ENCODE results near the gene NAMPT. TPM values are rescaled to one million over a fixed set of nuclear protein-coding genes. Genes with fewer than 3 reads are reported as not detected.

The NAMPT gene
- total and polyA plus RNA-seq, 7 donors, result 51.1 to 717 (median 83.9) TPM

- intact Hi-C loops (cut with DNase I), result loop anchor here (2.0 to 10.0 kb wide), 2 partner anchors 180 to 218 kb away; no protein-coding TSS in a partner anchor
- H3K4me1 ChIP-seq, result peaks cover 0 to 47% (median 20%) of the 10 kb centered on the region in 4 donors
- TF ChIP-seq POLR2AphosphoS5 (IDR thresholded peaks at IDR 0.05) (no peak), POLR2A (IDR thresholded peaks at IDR 0.05) (no peak), EP300 (IDR thresholded peaks at IDR 0.05) (no peak)
- H3K27ac ChIP-seq, result peak overlapping the region in 3 of 4 donors; percentile 24 to 99 (median 98)
- peak overlapping the region in 1 of 4 donors; percentile 82 for H3K4me3 ChIP-seq
- H3K9me3 ChIP-seq, result no peaks in the 10 kb centered on the region
- H3K27me3 ChIP-seq, result no peaks in the 10 kb centered on the region
- 26 to 61% methylated on average over 3 of the region's 3 CpGs for WGBS, 2 donors
- no peaks in the 10 kb centered on the region for H3K36me3 ChIP-seq
- no peak for DNase-seq
Measured at GRCh38 chr7:106282852-106283251, 1.9 kb downstream of the NAMPT start.

DNA sequence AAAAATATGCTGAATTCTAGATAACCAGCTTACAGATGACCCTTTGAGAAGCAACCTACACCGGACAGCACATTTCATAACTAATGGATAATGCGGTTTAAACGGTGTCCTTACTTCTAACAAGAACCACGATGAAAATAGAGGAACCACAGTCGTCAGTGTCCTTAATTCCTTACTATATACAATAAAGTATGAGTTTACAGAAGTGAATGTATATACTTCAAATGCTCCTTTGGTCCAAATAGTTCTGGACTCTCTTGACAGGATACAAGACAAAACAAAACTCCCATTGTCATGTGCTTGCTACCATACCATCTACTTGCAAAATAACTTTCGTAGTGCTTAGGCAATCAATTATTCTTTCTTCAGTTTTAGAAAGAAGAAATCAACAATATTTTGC is 2.4 kb downstream of the NAMPT start:
- TF ChIP-seq CTCF (IDR thresholded peaks at IDR 0.05) (no peak), POLR2AphosphoS5 (IDR thresholded peaks at IDR 0.05) (no peak), EP300 (IDR thresholded peaks at IDR 0.05) (no peak), POLR2A (IDR thresholded peaks at IDR 0.05) (no peak)
- H3K9me3 ChIP-seq, result no peaks in the 10 kb centered on the region
- intact Hi-C loops (cut with DNase I), result loop anchor here (2.0 to 10.0 kb wide), 2 partner anchors 180 to 218 kb away; no protein-coding TSS in a partner anchor
- no peaks in the 10 kb centered on the region for H3K27me3 ChIP-seq
- peaks cover 0 to 2% (median 0%) of the 10 kb centered on the region in 4 donors for H3K36me3 ChIP-seq
- 32 to 67% methylated on average over 6 of the region's 6 CpGs for WGBS, 2 donors
- peak overlapping the region in 2 of 4 donors; percentile 24 to 99 for H3K27ac ChIP-seq
- peaks cover 0 to 52% (median 22%) of the 10 kb centered on the region in 4 donors for H3K4me1 ChIP-seq
- H3K4me3 ChIP-seq, result peak overlapping the region in 1 of 4 donors; percentile 82
- DNase-seq, result no peak

DNA sequence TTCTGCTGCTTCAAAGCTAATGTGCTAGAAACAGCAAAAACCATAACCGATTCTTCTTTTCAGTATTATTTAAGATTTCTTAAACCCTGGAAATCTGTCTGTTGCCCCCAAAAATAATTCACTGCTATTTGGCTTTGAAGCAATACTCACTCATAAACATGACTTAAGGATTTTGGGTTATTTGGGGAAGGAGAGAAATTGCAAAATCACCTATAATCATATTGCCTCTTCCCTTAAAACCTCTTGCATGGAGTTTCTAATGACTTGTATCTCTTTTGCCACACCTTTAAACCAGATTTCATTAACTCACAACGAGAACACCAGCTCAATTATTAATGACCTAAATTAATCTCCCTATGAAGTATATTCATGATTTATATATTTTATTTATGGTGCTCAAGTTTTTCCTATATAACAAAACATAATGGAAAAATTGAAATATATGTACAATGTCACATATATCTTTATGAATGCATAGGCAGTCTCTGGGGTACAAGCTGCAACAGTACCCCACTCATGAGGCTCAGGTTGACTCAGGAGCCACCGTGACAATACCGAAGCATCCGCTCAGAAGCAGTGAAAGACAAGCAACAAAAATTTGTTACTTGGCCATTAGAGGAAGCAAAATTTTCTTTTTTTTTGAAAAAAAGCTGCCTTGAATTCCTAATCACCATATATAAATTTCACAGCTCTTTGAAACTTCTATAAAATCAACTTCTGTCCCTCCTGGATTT is 3.0 kb downstream of the NAMPT start:
- Histone ChIP-seq H3K4me1 (peaks cover 0 to 53% (median 23%) of the 10 kb centered on the region in 4 donors), H3K27me3 (no peaks in the 10 kb centered on the region), H3K27ac (no peak overlapping the region), H3K4me3 (peak overlapping the region in 1 of 4 donors; percentile 82), H3K36me3 (peaks cover 0 to 8% (median 0%) of the 10 kb centered on the region in 4 donors), H3K9me3 (no peaks in the 10 kb centered on the region)
- TF ChIP-seq POLR2AphosphoS5 (IDR thresholded peaks at IDR 0.05) (no peak), CTCF (IDR thresholded peaks at IDR 0.05) (no peak), POLR2A (IDR thresholded peaks at IDR 0.05) (no peak), EP300 (IDR thresholded peaks at IDR 0.05) (no peak)
- WGBS, 2 donors, result 78 to 87% methylated on average over 5 of the region's 5 CpGs
- DNase-seq, result no peak
- intact Hi-C loops (cut with DNase I), result loop anchor here (2.0 to 10.0 kb wide), 2 partner anchors 181 to 217 kb away; no protein-coding TSS in a partner anchor

GRCh38 chr7:106281127-106281526 is 3.7 kb downstream of the NAMPT start:
- Histone ChIP-seq H3K27ac (no peak overlapping the region), H3K4me3 (no peak overlapping the region), H3K9me3 (no peaks in the 10 kb centered on the region), H3K36me3 (peaks cover 0 to 14% (median 0%) of the 10 kb centered on the region in 4 donors), H3K27me3 (no peaks in the 10 kb centered on the region), H3K4me1 (peaks cover 0 to 53% (median 23%) of the 10 kb centered on the region in 4 donors)
- intact Hi-C loops (cut with DNase I), result loop anchor here (10.0 kb wide), 1 partner anchor 216 kb away; no protein-coding TSS in a partner anchor
- DNase-seq, result no peak
- TF ChIP-seq EP300 (IDR thresholded peaks at IDR 0.05) (no peak), POLR2A (IDR thresholded peaks at IDR 0.05) (no peak), POLR2AphosphoS5 (IDR thresholded peaks at IDR 0.05) (no peak), CTCF (IDR thresholded peaks at IDR 0.05) (no peak)

Measured in sigmoid colon (tissue), 7 donors.